ENCODE measurements around the gene ALX4.

GRCh38 chr11:44298862-44299261 lies 11.1 kb downstream of the ALX4 start:
- no peak for TF ChIP-seq CTCF (IDR thresholded peaks at IDR 0.05)
- TF ChIP-seq POLR2A (IDR thresholded peaks at IDR 0.05) = no peak

Measured in testis (tissue), 2 donors.